Neutrophil (primary cell): ENCODE results near the gene TBC1D12.

ENCODE experiments used
- H3K27ac ChIP-seq: fragments of 200-600 bp; sonication (generic); 2 replicates; pipeline ENCODE4 v1.5.1; 2016; ENCODE audit warnings: mild to moderate bottlenecking, moderate library complexity
- H3K27me3 ChIP-seq: fragments of 200-600 bp; sonication (generic); 2 replicates; pipeline ENCODE4 v1.6.0; 2016; ENCODE audit warnings: mild to moderate bottlenecking
- H3K36me3 ChIP-seq: fragments of 200-600 bp; sonication (generic); 2 replicates; pipeline ENCODE4 v1.5.1; 2017
- H3K4me1 ChIP-seq, 2 experiments: fragments of 200-600 bp in 1 of 2; sonication (generic) in 1 of 2; 1 replicate in 1 of 2; 2 replicates in 1 of 2; pipeline versions ENCODE4 v1.5.1 to v1.6.1; 2013 to 2016; ENCODE audit warnings: low read depth in 1 of 2, low read length in 1 of 2, mild to moderate bottlenecking in 1 of 2, moderate library complexity in 1 of 2; ENCODE audit not compliant: control insufficient read depth in 1 of 2, insufficient read depth in 1 of 2
- H3K4me3 ChIP-seq, 2 experiments: fragments of 200-600 bp in 1 of 2; sonication (generic) in 1 of 2; 1 replicate in 1 of 2; 2 replicates in 1 of 2; pipeline ENCODE4 v1.5.1; 2013 to 2016; ENCODE audit warnings: low read depth in 1 of 2, low read length in 1 of 2, mild to moderate bottlenecking in 1 of 2, moderate library complexity in 1 of 2
- H3K9me3 ChIP-seq: fragments of 200-600 bp; sonication (generic); 2 replicates; pipeline ENCODE4 v1.5.1; 2016
- CTCF ChIP-seq: fragments of 200-600 bp; sonication (generic); IDR thresholded peaks from 2 replicates; pipeline ENCODE4 v1.5.1; 2016; ENCODE audit warnings: antibody characterized with exemption

TBC1D12 gene

GRCh38 chr10:94571528-94571927, 169.2 kb downstream of the TBC1D12 start:
- Histone ChIP-seq H3K4me3 (no peak overlapping the region), H3K4me1 (no peaks in the 10 kb centered on the region), H3K27me3 (no peaks in the 10 kb centered on the region), H3K27ac (no peak overlapping the region), H3K36me3 (no peaks in the 10 kb centered on the region), H3K9me3 (no peaks in the 10 kb centered on the region)
- TF ChIP-seq CTCF: no peak

GRCh38 chr10:94578790-94579189, 176.4 kb downstream of the TBC1D12 start:
- H3K4me1 ChIP-seq: no peaks in the 10 kb centered on the region
- H3K27ac ChIP-seq: no peak overlapping the region
- H3K36me3 ChIP-seq: peaks cover 3% of the 10 kb centered on the region
- H3K4me3 ChIP-seq: no peak overlapping the region
- no peaks in the 10 kb centered on the region for H3K27me3 ChIP-seq
- no peaks in the 10 kb centered on the region for H3K9me3 ChIP-seq
- TF ChIP-seq CTCF: no peak

- Histone ChIP-seq H3K4me3 (no peak overlapping the region), H3K4me1 (no peaks in the 10 kb centered on the region), H3K9me3 (no peaks in the 10 kb centered on the region), H3K36me3 (peaks cover 3% of the 10 kb centered on the region), H3K27me3 (no peaks in the 10 kb centered on the region), H3K27ac (no peak overlapping the region)
- no peak for TF ChIP-seq CTCF
Observed at GRCh38 chr10:94583124-94583523, 180.8 kb downstream of the TBC1D12 start.
